Measurements from ENCODE around the gene CFAP65.
A peak's percentile ranks its signal among the peaks of the same experiment; 100 is the strongest.

Gene CFAP65

GRCh38 chr2:218991674-218992168 lies 49.6 kb downstream of the CFAP65 start:
- FAIRE-seq, result no peak
- no peak for DNase-seq (ENCODE audit: insufficient read length, low spot score)
- no peak for TF ChIP-seq TAF1 (IDR thresholded peaks at IDR 0.05; ENCODE audit: low read depth, low read length)
- no peak for TF ChIP-seq POLR2AphosphoS5 (IDR thresholded peaks at IDR 0.05; ENCODE audit: low read depth, low read length)
- no peak for TF ChIP-seq POLR2A (IDR thresholded peaks at IDR 0.05; ENCODE audit: low read depth, low read length)
- TF ChIP-seq PAX5 (IDR thresholded peaks at IDR 0.05; ENCODE audit: insufficient read depth, low read length, severe bottlenecking), result no peak
- TF ChIP-seq POU2F2 (IDR thresholded peaks at IDR 0.05; ENCODE audit: low read depth, low read length), result no peak
- no peak for TF ChIP-seq SPI1 (IDR thresholded peaks at IDR 0.05; ENCODE audit: low read depth, low read length)

- no peak for TF ChIP-seq SPI1 (IDR thresholded peaks at IDR 0.05; ENCODE audit: low read depth, low read length)
- TF ChIP-seq POLR2A (IDR thresholded peaks at IDR 0.05; ENCODE audit: low read depth, low read length), result no peak
- no peak for TF ChIP-seq PAX5 (IDR thresholded peaks at IDR 0.05; ENCODE audit: insufficient read depth, low read length, severe bottlenecking)
- no peak for DNase-seq (ENCODE audit: insufficient read length, low spot score)
- FAIRE-seq, result no peak
These were observed 50.7 kb downstream of the CFAP65 start for GRCh38 chr2:218990612-218991011.

- FAIRE-seq (no peak), DNase-seq (ENCODE audit: insufficient read length, low spot score) (no peak)
- no peak for TF ChIP-seq PAX5 (IDR thresholded peaks at IDR 0.05; ENCODE audit: insufficient read depth, low read length, severe bottlenecking)
- TF ChIP-seq POLR2A (IDR thresholded peaks at IDR 0.05; ENCODE audit: low read depth, low read length), result no peak
- TF ChIP-seq POLR2AphosphoS5 (IDR thresholded peaks at IDR 0.05; ENCODE audit: low read depth, low read length), result no peak
- no peak for TF ChIP-seq SPI1 (IDR thresholded peaks at IDR 0.05; ENCODE audit: low read depth, low read length)
- TF ChIP-seq POU2F2 (IDR thresholded peaks at IDR 0.05; ENCODE audit: low read depth, low read length), result no peak
- TF ChIP-seq TAF1 (IDR thresholded peaks at IDR 0.05; ENCODE audit: low read depth, low read length), result no peak
These were observed 51.3 kb downstream of the CFAP65 start for GRCh38 chr2:218990052-218990451.

- TF ChIP-seq POLR2A (IDR thresholded peaks at IDR 0.05; ENCODE audit: low read depth, low read length) (no peak), POLR2AphosphoS5 (IDR thresholded peaks at IDR 0.05; ENCODE audit: low read depth, low read length) (no peak)
- DNase-seq (ENCODE audit: insufficient read length, low spot score), result no peak
- no peak for FAIRE-seq
These were observed 52.7 kb downstream of the CFAP65 start for GRCh38 chr2:218988650-218989049.

- DNase-seq (ENCODE audit: insufficient read length, low spot score), result no peak
- TF ChIP-seq TAF1 (IDR thresholded peaks at IDR 0.05; ENCODE audit: low read depth, low read length) (no peak), PAX5 (IDR thresholded peaks at IDR 0.05; ENCODE audit: insufficient read depth, low read length, severe bottlenecking) (no peak), POU2F2 (IDR thresholded peaks at IDR 0.05; ENCODE audit: low read depth, low read length) (no peak), SPI1 (IDR thresholded peaks at IDR 0.05; ENCODE audit: low read depth, low read length) (no peak), POLR2A (IDR thresholded peaks at IDR 0.05; ENCODE audit: low read depth, low read length) (no peak), POLR2AphosphoS5 (IDR thresholded peaks at IDR 0.05; ENCODE audit: low read depth, low read length) (no peak)
- no peak for FAIRE-seq
These were observed 53.2 kb downstream of the CFAP65 start for GRCh38 chr2:218988164-218988563.

- no peak for FAIRE-seq
- no peak for DNase-seq (ENCODE audit: insufficient read length, low spot score)
- TF ChIP-seq POLR2AphosphoS5 (IDR thresholded peaks at IDR 0.05; ENCODE audit: low read depth, low read length) (no peak), POU2F2 (IDR thresholded peaks at IDR 0.05; ENCODE audit: low read depth, low read length) (no peak), POLR2A (IDR thresholded peaks at IDR 0.05; ENCODE audit: low read depth, low read length) (no peak), PAX5 (IDR thresholded peaks at IDR 0.05; ENCODE audit: insufficient read depth, low read length, severe bottlenecking) (no peak), SPI1 (IDR thresholded peaks at IDR 0.05; ENCODE audit: low read depth, low read length) (no peak), TAF1 (IDR thresholded peaks at IDR 0.05; ENCODE audit: low read depth, low read length) (no peak)
These were observed 55.1 kb downstream of the CFAP65 start for GRCh38 chr2:218986148-218986761.

GRCh38 chr2:218985325-218986091 lies 55.8 kb downstream of the CFAP65 start:
- TF ChIP-seq SPI1 (IDR thresholded peaks at IDR 0.05; ENCODE audit: low read depth, low read length) (no peak), POU2F2 (IDR thresholded peaks at IDR 0.05; ENCODE audit: low read depth, low read length) (no peak), PAX5 (IDR thresholded peaks at IDR 0.05; ENCODE audit: insufficient read depth, low read length, severe bottlenecking) (no peak), POLR2AphosphoS5 (IDR thresholded peaks at IDR 0.05; ENCODE audit: low read depth, low read length) (no peak), TAF1 (IDR thresholded peaks at IDR 0.05; ENCODE audit: low read depth, low read length) (no peak), POLR2A (IDR thresholded peaks at IDR 0.05; ENCODE audit: low read depth, low read length) (no peak)
- DNase-seq (ENCODE audit: insufficient read length, low spot score) (peak; percentile 11), FAIRE-seq (no peak)

- DNase-seq (ENCODE audit: insufficient read length, low spot score) (no peak), FAIRE-seq (no peak)
- TF ChIP-seq SPI1 (IDR thresholded peaks at IDR 0.05; ENCODE audit: low read depth, low read length) (no peak), PAX5 (IDR thresholded peaks at IDR 0.05; ENCODE audit: insufficient read depth, low read length, severe bottlenecking) (no peak), POU2F2 (IDR thresholded peaks at IDR 0.05; ENCODE audit: low read depth, low read length) (no peak), TAF1 (IDR thresholded peaks at IDR 0.05; ENCODE audit: low read depth, low read length) (no peak), POLR2A (IDR thresholded peaks at IDR 0.05; ENCODE audit: low read depth, low read length) (no peak), POLR2AphosphoS5 (IDR thresholded peaks at IDR 0.05; ENCODE audit: low read depth, low read length) (no peak)
These were observed 56.3 kb downstream of the CFAP65 start, which contains the start of gene FEV for GRCh38 chr2:218985021-218985324. Gene FEV, minus strand, starts transcription at chr2:218985184. Its CDS starts 109 bp downstream, at chr2:218985075.

GRCh38 chr2:218984239-218985020 lies 56.9 kb downstream of the CFAP65 start:
- TF ChIP-seq PAX5 (IDR thresholded peaks at IDR 0.05; ENCODE audit: insufficient read depth, low read length, severe bottlenecking) (no peak), POLR2A (IDR thresholded peaks at IDR 0.05; ENCODE audit: low read depth, low read length) (no peak), TAF1 (IDR thresholded peaks at IDR 0.05; ENCODE audit: low read depth, low read length) (no peak), SPI1 (IDR thresholded peaks at IDR 0.05; ENCODE audit: low read depth, low read length) (no peak), POLR2AphosphoS5 (IDR thresholded peaks at IDR 0.05; ENCODE audit: low read depth, low read length) (no peak), POU2F2 (IDR thresholded peaks at IDR 0.05; ENCODE audit: low read depth, low read length) (no peak)
- FAIRE-seq (no peak), DNase-seq (ENCODE audit: insufficient read length, low spot score) (peak; percentile 35)
